HG03378 (cell line): ENCODE data around the gene SLC9A3.
"Not testable (repeated sequence)": the region's sequence is repeated elsewhere in the genome, so short reads cannot be mapped to it uniquely, and the experiment has no call there.

Experiments
- ATAC-seq: cut with Tn5 transposase; IDR thresholded peaks from one replicate; pipeline ENCODE4 v1.9.1; 2021; ENCODE audit warnings: mild to moderate bottlenecking, moderate library complexity; ENCODE audit not compliant: unreplicated experiment

The SLC9A3 gene

DNA sequence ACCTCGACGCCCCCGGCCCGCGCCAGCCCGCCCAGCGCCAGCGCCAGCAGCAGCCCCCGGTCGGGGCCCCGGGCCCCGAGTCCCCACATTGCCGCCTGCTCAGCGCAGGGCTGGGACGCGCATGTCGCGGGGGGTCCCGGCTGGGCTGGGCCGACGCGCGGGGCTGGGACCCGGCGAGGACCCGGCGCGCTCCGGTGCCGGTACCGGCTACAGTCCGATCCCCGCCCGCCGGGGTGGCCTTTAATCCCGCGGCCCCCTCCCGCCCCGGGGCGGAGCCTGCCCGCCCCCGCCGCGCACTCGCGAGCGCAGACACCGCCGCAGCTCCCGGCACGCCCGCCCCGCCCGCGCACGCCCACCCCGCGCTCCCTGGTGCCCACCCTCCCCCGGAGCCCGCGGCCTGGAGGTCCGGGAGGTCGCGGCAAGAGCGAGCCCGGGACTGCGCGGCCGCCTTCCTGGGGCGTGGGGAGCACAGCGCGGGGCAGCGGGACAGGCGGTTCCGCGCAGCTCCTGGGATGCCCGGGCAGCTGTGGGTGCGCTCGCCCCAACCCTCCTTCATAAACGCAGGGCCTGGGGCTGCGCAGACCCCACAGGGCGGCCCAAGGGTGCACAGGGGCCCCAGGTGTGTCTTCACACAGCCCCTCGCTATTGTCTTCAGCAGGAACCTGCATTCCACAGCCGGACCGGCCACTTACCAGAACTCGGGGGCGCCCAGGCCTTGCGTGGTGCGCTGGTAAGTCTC, at the start of gene SLC9A3:
Gene SLC9A3, minus strand, starts transcription at position 216 of the 739 bp plus-strand sequence.
- no peak for ATAC-seq

DNA sequence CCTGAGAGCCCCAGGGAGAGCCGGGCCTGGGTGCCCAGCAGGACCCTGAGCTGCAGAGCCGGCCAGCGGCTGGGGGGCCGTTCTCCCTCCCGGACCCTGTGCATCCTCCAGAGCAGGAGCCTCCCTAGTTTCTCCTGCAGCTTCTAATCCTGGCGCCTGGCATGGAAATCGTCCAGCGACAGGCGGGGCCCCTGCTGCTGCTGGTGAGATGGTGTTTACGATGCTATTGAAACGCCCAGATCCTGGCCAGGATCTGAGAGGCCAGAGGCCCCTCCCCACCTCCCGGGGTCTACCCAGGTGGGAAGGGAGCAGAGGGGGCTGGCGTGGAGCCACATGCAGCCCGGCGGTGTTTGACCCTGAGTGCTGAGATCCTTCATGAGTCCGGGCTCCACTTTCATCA, 49.7 kb upstream of the SLC9A3 start:
- ATAC-seq: no peak

GRCh38 chr5:573206-573605, 49.0 kb upstream of the SLC9A3 start:
- ATAC-seq: no peak

DNA sequence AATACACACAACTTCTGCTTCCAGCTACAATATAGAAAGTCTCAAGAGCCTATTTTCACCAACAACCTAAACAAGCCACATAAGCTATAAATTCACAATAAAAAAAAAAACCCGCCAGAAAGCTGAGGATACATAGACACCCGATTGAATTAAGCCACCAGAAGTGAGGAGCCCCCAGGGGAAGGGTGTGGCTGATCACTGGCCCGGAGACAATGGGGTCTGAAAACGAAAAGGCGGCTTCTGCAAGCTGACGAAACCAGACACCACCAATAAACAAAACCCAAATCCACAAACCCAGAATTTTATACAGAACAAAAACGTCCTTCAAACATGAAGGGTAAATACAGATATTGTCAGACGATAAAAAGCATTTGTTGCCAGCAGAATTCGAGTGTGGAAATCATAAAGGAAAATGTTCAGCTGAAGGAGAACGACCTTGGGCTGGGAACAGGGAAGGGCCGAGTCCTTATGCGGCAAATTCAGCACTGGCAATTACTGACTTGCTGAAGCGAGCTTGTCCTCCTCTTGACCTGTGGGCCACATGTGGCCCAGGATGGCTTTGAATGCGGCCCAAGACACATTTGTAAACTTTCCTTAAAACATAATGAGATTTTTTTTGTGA, 48.3 kb upstream of the SLC9A3 start:
- no peak for ATAC-seq

- no peak for ATAC-seq
These were observed 47.5 kb upstream of the SLC9A3 start for GRCh38 chr5:571791-572190.

DNA sequence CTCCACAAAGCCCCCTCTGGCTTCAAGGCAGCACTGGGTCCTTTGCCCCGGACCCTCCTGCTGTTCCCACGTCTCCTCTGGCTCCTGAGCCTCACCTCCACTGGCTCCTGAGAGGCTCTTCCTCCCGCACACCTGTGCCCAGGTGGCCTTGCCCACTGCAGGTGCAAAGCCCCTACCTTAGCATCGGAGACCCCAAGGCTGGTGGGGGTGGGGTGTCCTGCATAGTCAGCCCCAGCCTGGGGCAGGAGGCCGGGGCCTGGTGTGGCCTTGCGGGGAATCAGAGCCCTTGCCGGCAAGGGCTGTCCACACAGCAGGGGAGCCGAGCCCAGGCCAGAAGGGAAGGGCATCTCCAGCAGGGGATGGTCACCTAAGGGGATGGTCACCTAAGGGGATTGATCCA, 46.6 kb upstream of the SLC9A3 start:
- ATAC-seq: no peak

DNA sequence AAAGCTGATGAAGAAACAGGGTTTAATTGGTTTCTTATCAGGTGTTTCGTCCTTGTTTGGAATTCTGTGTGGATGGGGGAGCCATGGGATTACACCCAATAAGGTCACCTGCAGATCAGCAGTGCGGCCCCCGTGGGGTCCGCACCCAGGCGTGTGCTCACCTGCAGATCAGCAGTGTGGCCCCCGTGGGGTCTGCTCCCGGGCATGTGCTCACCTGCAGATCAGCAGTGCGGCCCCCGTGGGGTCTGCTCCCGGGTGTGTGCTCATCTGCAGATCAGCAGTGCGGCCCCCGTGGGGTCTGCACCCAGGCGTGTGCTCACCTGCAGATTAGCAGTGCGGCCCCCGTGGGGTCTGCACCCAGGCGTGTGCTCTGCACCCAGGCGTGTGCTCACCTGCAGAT, 46.2 kb upstream of the SLC9A3 start:
- no peak for ATAC-seq

DNA sequence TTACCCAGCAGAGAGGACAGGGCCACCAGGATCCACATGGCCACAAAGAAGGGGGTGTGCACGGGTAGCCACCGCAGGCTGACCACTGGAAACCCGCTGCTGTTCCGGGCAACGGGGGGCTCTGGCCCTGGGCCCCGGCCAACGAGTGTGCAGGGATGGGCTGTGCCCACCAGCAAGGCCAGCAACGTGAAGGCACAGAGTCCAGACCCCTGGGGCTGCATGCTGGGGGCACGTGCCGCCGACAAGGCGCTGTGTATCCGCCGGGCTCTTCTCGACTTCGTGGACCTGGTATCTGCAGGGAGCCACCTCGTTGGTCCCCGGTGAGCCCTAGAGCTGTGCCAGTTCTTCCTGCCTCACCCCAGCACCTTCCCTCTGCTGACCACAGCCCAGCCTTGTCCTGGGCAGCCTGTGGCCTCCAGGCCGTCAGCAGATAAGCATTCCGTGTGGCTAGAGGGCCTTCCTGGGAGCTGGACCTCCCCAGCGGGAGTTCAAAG, 45.7 kb upstream of the SLC9A3 start:
- no peak for ATAC-seq

GRCh38 chr5:569358-569867, 45.2 kb upstream of the SLC9A3 start:
- no peak for ATAC-seq

GRCh38 chr5:568809-569208, 44.6 kb upstream of the SLC9A3 start:
- no peak for ATAC-seq

DNA sequence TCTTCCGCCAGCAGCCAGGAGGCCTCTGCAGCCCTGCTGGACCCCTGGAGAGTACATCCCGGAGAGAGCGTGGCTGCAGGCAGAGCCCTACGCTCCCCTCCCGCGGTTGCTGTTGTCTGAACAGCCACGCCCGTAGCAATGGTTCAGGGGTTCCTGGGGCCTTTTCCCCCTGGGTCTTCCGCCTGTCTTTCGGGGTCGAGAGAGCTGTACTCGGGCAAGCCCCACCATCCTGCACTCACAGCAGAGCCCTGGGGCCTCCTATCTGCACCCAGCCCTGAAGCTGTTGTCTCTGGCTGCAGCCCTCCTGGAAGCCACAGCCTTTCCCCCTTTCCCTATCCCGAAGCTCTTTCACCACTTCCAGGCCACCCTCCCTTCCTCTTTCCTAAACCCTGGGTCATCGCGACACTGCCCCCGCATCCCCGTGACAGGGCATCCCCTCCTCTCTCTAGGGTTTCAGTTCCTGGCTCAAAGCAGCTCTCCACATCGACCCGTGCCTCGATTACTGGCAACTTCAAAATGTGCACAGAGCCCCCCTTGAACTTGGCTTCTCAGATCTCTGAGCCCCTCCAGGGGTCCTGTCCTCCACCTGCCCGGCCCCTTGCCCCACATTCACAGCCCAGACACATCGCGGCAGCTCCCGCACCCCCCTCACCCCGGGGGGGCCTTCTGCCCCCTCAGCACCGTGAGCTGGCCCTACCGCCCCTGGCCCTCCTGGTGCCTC, 44.0 kb upstream of the SLC9A3 start:
- no peak for ATAC-seq

- ATAC-seq: no peak
These were observed 43.4 kb upstream of the SLC9A3 start for GRCh38 chr5:567664-568060.

DNA sequence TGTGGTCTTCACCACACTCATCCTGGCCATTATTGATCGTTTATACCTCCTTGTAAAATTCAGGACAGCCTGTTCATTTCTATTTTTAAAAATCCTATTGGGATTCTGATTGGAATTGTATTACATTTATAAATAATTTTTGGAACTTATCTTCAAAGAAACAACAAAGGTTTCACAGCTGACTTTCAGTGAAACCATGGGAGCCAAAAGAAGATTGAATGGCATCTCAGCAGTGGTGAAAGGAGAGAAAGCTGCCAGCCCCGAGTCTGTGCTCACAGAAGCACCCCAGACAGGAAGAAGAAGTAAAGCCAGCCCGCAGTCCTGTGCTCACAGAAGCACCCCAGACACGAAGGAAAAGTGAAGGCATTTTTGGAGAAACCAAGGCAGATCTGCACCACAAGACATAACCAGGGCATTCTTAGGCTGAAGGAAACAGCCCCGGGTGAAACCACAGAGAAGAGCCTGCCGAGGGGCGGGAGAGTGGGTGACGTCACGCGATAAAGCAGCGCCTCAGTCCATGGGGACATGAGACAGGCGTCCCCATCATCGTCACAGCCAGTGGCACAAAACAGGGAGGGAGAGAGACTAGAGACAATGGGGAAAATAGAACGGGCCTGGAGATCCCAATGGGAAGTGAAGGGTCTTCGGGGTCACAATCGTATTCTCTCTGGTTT, 42.5 kb upstream of the SLC9A3 start:
- no peak for ATAC-seq

DNA sequence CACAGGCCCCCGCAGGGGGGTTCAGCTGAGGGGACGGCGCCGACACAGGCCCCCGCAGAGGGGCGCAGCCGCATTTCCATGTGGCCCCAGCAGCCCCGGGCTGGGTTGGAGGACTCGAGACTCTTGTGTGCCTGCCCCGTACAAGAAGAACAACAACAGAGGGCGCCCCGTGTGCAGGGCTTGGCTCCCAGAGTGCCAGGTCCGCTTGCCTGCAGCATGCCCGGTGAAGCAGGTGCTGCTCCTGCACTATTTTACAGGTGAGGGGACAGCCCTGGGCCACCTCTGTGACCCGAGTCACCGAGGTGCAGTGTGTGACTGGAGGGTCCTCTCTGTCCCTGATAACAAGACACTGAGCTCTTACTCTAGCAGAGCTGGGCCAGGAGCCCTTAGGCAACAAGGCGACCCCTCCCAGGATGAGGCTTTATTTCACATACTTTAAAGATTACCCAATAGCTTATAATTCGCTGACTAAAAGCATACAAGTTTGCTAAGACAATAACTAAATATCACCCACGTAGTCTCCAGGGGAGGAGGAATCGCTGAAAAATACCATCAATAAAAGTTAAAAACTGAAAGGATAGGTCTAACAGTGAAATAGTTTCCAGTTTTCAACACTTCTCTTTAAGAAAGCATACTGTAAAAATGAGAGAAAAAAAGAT, 41.7 kb upstream of the SLC9A3 start:
- no peak for ATAC-seq

DNA sequence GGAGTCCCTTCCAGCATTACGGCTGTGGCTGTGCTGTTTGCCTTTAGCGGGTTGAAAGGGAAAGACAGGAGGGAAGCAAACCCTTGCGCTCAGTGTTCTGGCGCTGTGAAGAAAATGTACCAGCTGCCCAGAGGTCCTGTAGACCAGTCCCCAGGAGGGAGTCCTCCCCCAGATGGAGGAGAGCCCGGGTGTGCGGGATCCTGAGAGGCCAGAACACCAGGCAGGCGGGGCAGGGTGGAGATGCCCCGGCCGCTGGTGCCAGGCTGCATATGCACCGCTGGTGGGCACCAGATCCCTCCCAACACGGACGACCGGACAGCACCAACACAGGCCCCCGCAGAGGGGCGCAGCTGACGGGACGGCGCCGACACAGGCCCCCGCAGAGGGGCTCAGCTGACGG, 37.2 kb upstream of the SLC9A3 start:
- ATAC-seq: no peak

DNA sequence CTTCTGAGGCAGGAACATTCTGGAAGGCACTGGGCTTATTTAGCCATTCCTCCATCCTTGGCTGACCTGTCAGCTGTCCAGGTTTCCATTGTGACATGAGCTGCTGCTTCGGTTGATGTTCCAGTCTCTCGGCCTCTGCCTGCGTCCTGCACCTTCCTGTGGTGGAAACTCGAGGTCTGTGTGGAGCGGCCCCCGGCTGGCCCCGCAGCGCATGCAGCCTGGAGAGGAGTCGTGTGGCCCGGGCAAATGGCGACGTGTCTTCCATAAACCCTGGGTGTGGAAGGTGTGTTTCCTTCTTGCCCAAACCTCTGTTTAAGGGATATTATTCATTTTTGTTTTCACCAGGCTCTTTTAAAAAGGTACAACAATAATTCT, 36.5 kb upstream of the SLC9A3 start:
- ATAC-seq: no peak

DNA sequence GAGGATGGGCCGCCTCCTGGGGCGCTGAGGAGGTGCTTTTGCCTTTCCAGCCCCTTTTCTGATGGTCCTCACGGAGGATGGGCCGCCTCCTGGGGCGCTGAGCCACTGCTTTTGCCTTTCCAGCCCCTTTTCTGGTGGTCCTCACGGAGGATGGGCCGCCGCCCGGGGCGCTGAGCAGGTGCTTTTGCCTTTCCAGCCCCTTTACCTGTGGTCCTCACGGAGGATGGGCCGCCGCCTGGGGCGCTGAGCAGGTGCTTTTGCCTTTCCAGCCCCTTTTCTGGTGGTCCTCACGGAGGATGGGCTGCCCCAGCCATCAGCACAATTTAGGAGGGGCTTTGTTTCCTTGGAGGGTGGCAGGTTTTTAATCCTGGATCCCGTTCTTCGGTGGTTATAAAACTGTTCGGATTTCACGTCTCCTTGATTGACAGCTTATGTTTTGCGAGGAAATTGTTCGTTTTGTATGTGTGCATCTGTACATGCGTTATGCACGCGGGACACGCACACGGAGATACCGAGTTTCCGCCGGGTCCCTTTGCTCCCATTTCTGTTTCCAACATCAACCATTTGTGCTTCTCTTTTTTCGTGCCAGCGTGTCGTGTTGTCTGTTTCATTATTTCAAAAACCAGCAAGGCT, 34.7 kb upstream of the SLC9A3 start:
- no peak for ATAC-seq

- no peak for ATAC-seq
These were observed 34.1 kb upstream of the SLC9A3 start for GRCh38 chr5:558326-558725.

- ATAC-seq: not testable (repeated sequence)
These were observed 33.7 kb upstream of the SLC9A3 start for GRCh38 chr5:557917-558316.

GRCh38 chr5:556909-557441, 32.7 kb upstream of the SLC9A3 start:
- no peak for ATAC-seq
